Liver (tissue), 9 donors: ENCODE results near the gene KIAA1217. TPM values are rescaled to one million over a fixed set of nuclear protein-coding genes. Genes with fewer than 3 reads are reported as not detected.
A peak's percentile ranks its signal among the peaks of the same experiment; 100 is the strongest.

ENCODE experiments used
- DNase-seq: peaks from one replicate; pipeline ENCODE4 v3.0.0-alpha.2; 2017; ENCODE audit warnings: low spot score
- H3K27ac ChIP-seq, 2 donors: one replicate each; pipeline ENCODE4 v1.7.0; 2013; ENCODE audit warnings: inconsistent platforms in 2 of 2, low read length in 2 of 2, control low read depth in 1 of 2, low read depth in 1 of 2, mild to moderate bottlenecking in 1 of 2
- H3K27me3 ChIP-seq, 4 donors: one replicate each; pipeline versions ENCODE4 v1.6.1 to v1.7.0; 2013; ENCODE audit warnings: low read length in 3 of 4, inconsistent platforms in 1 of 4, mild to moderate bottlenecking in 1 of 4, moderate library complexity in 1 of 4; ENCODE audit not compliant: control insufficient read depth in 4 of 4, insufficient read depth in 4 of 4
- H3K36me3 ChIP-seq, 4 donors: one replicate each; pipeline versions ENCODE4 v1.6.1 to v1.7.0; 2013; ENCODE audit warnings: low read length in 3 of 4, mild to moderate bottlenecking in 3 of 4, low read depth in 1 of 4, moderate library complexity in 1 of 4; ENCODE audit not compliant: control insufficient read depth in 4 of 4, insufficient read depth in 3 of 4
- H3K4me1 ChIP-seq, 4 donors: one replicate each; pipeline versions ENCODE4 v1.6.1 to v1.7.0; 2013; ENCODE audit warnings: low read length in 3 of 4, mild to moderate bottlenecking in 3 of 4, moderate library complexity in 1 of 4; ENCODE audit not compliant: control insufficient read depth in 4 of 4, insufficient read depth in 4 of 4
- H3K4me3 ChIP-seq, 3 donors: one replicate each; pipeline versions ENCODE4 v1.6.1 to v1.7.0; 2013; ENCODE audit warnings: low read length in 3 of 3, control low read depth in 1 of 3, low read depth in 1 of 3, mild to moderate bottlenecking in 1 of 3
- H3K9ac ChIP-seq, 2 donors: one replicate each; pipeline ENCODE4 v1.7.0; 2013; ENCODE audit warnings: low read length in 2 of 2, mild to moderate bottlenecking in 2 of 2, moderate library complexity in 2 of 2, control low read depth in 1 of 2, low read depth in 1 of 2
- H3K9me3 ChIP-seq, 4 donors: one replicate each; pipeline versions ENCODE4 v1.6.1 to v1.7.0; 2013; ENCODE audit warnings: low read length in 3 of 4; ENCODE audit not compliant: control insufficient read depth in 4 of 4
- EGR1 ChIP-seq, 2 donors: IDR thresholded peaks; 2 replicates each; pipeline ENCODE4 v1.6.1; 2016 to 2018; ENCODE audit warnings: antibody characterized with exemption in 2 of 2, low read depth in 2 of 2
- FOXA1 ChIP-seq: IDR thresholded peaks from 2 replicates; pipeline ENCODE4 v1.6.1; 2016; ENCODE audit warnings: antibody characterized with exemption
- FOXA2 ChIP-seq: IDR thresholded peaks from 2 replicates; pipeline ENCODE4 v1.6.1; 2016; ENCODE audit warnings: antibody characterized with exemption
- GABPA ChIP-seq, 2 donors: IDR thresholded peaks in 1 of 2; conservative IDR thresholded peaks in 1 of 2; 2 replicates each; pipeline ENCODE4 v1.6.1; 2016; ENCODE audit warnings: antibody characterized with exemption in 2 of 2, mild to moderate bottlenecking in 1 of 2, moderate library complexity in 1 of 2
- HNF4A ChIP-seq, 2 donors: conservative IDR thresholded peaks; 2 replicates each; pipeline ENCODE4 v1.6.1; 2016; ENCODE audit warnings: antibody characterized with exemption in 2 of 2, mild to moderate bottlenecking in 2 of 2
- HNF4G ChIP-seq: IDR thresholded peaks from 2 replicates; pipeline ENCODE4 v1.6.1; 2016; ENCODE audit warnings: antibody characterized with exemption
- JUND ChIP-seq, 2 donors: IDR thresholded peaks; 2 replicates each; pipeline ENCODE4 v1.6.1; 2016; ENCODE audit warnings: antibody characterized with exemption in 2 of 2
- NR2F2 ChIP-seq: IDR thresholded peaks from 2 replicates; pipeline ENCODE4 v1.6.1; 2016; ENCODE audit warnings: antibody characterized with exemption
- RAD21 ChIP-seq, 2 donors: IDR thresholded peaks; 2 replicates each; pipeline ENCODE4 v1.6.1; 2016; ENCODE audit warnings: antibody characterized with exemption in 2 of 2, mild to moderate bottlenecking in 2 of 2
- REST ChIP-seq: IDR thresholded peaks from 2 replicates; pipeline ENCODE4 v1.6.1; 2016; ENCODE audit warnings: antibody characterized with exemption, mild to moderate bottlenecking
- RXRA ChIP-seq, 2 donors: IDR thresholded peaks; 2 replicates each; pipeline ENCODE4 v1.6.1; 2017 to 2018; ENCODE audit warnings: antibody characterized with exemption in 2 of 2, mild to moderate bottlenecking in 1 of 2
- SP1 ChIP-seq: IDR thresholded peaks from 2 replicates; pipeline ENCODE4 v1.6.1; 2018; ENCODE audit warnings: antibody characterized with exemption, mild to moderate bottlenecking
- TAF1 ChIP-seq: conservative IDR thresholded peaks from 2 replicates; pipeline ENCODE4 v1.6.1; 2016; ENCODE audit warnings: antibody characterized with exemption, mild to moderate bottlenecking
- YY1 ChIP-seq: IDR thresholded peaks from 2 replicates; pipeline ENCODE4 v1.6.1; 2016; ENCODE audit warnings: antibody characterized with exemption, mild to moderate bottlenecking
- WGBS: extraction: QIAGEN DNeasy Blood & Tissue Kit; methylation state at CpG from one replicate; pipeline ENCODE4 v1.1.7; 2013; 5-methylcytosine and 5-hydroxymethylcytosine counted together
- polyA plus RNA-seq, 2 donors: library from polyadenylated mRNA; stranded (reverse) in 1 of 2; unstranded in 1 of 2; fragments of 200-250 nt in 1 of 2; fragments of >200 nt in 1 of 2; fragmentation: Nextera tagmentation in 1 of 2; extraction: Ambion mirVana in 1 of 2; gene quantifications; one replicate each; pipeline versions ENCODE4 v1.2.1 to v1.2.3, GENCODE V29; 2013 to 2015
- total RNA-seq, 2 donors: library from RNA; depleted of rRNA; stranded (reverse); fragments of >200 nt; gene quantifications; one replicate each; pipeline ENCODE4 v1.2.3, GENCODE V29; 2014
- TF ChIP-seq, protein P1 (sequence below): fragments of 150-350 bp; IDR thresholded peaks from 2 replicates; pipeline ENCODE4 v1.5.1; 2017; ENCODE audit warnings: improper control_type of control experiment, low read depth, low read length; ENCODE audit not compliant: missing input control
- TF ChIP-seq, protein P2 (sequence below): IDR thresholded peaks from 2 replicates; pipeline ENCODE4 v1.6.1; 2016; ENCODE audit warnings: antibody characterized with exemption
- TF ChIP-seq, protein P3 (sequence below): IDR thresholded peaks from 2 replicates; pipeline ENCODE4 v1.6.1; 2016; ENCODE audit warnings: antibody characterized with exemption
- TF ChIP-seq, protein P4 (sequence below): IDR thresholded peaks from 2 replicates; pipeline ENCODE4 v1.6.1; 2016; ENCODE audit warnings: antibody characterized with exemption
- donor health status: healthy.
- donor health status: healthy.
- donor health status: healthy.
- donor health status: healthy.
- donor health status: healthy.

The KIAA1217 gene
- total and polyA plus RNA-seq, 4 donors, result 4.5 to 12.8 (median 6.8) TPM

DNA sequence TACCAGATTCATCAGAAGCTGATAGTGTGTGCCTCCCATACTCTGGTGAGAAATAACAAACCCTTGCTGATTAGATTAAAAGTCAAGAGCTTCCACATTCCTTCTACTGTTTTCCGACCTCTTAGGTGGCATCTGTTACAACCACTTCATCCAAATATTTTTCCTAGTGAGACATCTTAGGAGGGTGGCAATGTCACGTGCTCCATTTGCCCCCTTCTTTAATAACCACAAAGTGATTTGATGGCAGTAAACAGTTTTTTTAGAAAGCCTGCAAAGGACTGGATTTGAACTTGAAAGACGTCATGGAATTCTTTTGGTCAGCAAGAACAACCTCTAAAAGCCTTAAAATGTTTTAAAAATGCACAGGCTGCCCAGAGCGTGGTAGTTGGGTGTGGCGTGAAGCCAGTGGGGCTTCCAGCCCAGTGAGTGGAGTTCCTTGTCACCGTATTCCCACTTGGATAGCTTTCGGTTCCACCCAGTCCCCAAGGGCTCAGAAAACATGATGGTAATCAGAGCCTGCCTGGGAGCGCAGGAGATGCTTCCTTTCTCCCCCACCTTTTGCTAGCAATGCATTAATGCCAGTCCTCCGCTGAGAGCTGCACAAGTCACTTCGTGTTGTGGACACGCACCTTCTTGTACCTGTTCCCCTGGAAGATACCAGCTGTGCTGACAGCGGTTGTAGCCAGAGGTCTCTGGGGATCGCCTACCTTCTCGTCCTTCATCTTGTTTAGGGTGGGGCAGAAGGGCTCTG lies 256.4 kb downstream of the KIAA1217 start:
- H3K4me3 ChIP-seq, result peak overlapping the region; percentile 46 to 77 (median 64)
- DNase-seq, result no peak
- no peaks in the 10 kb centered on the region for H3K9me3 ChIP-seq
- 26% methylated on average over 14 of the region's 14 CpGs for WGBS
- no peaks in the 10 kb centered on the region for H3K36me3 ChIP-seq
- no peaks in the 10 kb centered on the region for H3K27me3 ChIP-seq
- TF ChIP-seq RAD21 (IDR thresholded peaks at IDR 0.05) (no peak), FOXA1 (no peak), RXRA (IDR thresholded peaks at IDR 0.05) (no peak)
- H3K9ac ChIP-seq, result peak overlapping the region; percentile 82 to 87
- peak overlapping the region; percentile 87 to 91 for H3K27ac ChIP-seq
- H3K4me1 ChIP-seq, result peaks cover 9 to 42% (median 16%) of the 10 kb centered on the region in 4 donors

GRCh38 chr10:24465891-24466818 lies 257.2 kb downstream of the KIAA1217 start:
- TF ChIP-seq JUND (IDR thresholded peaks at IDR 0.05) (peak; percentile 97), REST (peak; percentile 77), YY1 (peak; percentile 94), HNF4G (peak; percentile 40), FOXA2 (peak; percentile 44), NR2F2 (no peak), GABPA (IDR thresholded peaks at IDR 0.05 in 1 of 2, conservative IDR thresholded peaks at IDR 0.05 in 1 of 2) (no peak), TAF1 (peak; percentile 88), SP1 (peak; percentile 82), EGR1 (IDR thresholded peaks at IDR 0.05; ENCODE audit: low read depth in 2 of 2) (peak; percentile 44 to 51), FOXA1 (peak; percentile 72), RAD21 (IDR thresholded peaks at IDR 0.05) (peak; percentile 14 to 30), RXRA (IDR thresholded peaks at IDR 0.05) (peak; percentile 78 to 83), HNF4A (conservative IDR thresholded peaks at IDR 0.05) (peak; percentile 65 to 71)
- TF ChIP-seq, protein P1, sequence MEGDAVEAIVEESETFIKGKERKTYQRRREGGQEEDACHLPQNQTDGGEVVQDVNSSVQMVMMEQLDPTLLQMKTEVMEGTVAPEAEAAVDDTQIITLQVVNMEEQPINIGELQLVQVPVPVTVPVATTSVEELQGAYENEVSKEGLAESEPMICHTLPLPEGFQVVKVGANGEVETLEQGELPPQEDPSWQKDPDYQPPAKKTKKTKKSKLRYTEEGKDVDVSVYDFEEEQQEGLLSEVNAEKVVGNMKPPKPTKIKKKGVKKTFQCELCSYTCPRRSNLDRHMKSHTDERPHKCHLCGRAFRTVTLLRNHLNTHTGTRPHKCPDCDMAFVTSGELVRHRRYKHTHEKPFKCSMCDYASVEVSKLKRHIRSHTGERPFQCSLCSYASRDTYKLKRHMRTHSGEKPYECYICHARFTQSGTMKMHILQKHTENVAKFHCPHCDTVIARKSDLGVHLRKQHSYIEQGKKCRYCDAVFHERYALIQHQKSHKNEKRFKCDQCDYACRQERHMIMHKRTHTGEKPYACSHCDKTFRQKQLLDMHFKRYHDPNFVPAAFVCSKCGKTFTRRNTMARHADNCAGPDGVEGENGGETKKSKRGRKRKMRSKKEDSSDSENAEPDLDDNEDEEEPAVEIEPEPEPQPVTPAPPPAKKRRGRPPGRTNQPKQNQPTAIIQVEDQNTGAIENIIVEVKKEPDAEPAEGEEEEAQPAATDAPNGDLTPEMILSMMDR, result no peak
- TF ChIP-seq, protein P2, sequence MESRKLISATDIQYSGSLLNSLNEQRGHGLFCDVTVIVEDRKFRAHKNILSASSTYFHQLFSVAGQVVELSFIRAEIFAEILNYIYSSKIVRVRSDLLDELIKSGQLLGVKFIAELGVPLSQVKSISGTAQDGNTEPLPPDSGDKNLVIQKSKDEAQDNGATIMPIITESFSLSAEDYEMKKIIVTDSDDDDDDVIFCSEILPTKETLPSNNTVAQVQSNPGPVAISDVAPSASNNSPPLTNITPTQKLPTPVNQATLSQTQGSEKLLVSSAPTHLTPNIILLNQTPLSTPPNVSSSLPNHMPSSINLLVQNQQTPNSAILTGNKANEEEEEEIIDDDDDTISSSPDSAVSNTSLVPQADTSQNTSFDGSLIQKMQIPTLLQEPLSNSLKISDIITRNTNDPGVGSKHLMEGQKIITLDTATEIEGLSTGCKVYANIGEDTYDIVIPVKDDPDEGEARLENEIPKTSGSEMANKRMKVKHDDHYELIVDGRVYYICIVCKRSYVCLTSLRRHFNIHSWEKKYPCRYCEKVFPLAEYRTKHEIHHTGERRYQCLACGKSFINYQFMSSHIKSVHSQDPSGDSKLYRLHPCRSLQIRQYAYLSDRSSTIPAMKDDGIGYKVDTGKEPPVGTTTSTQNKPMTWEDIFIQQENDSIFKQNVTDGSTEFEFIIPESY, result peak; percentile 69
- TF ChIP-seq, protein P3, sequence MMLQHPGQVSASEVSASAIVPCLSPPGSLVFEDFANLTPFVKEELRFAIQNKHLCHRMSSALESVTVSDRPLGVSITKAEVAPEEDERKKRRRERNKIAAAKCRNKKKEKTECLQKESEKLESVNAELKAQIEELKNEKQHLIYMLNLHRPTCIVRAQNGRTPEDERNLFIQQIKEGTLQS, result peak; percentile 92
- TF ChIP-seq, protein P4, sequence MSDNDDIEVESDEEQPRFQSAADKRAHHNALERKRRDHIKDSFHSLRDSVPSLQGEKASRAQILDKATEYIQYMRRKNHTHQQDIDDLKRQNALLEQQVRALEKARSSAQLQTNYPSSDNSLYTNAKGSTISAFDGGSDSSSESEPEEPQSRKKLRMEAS, result peak; percentile 86
- Histone ChIP-seq H3K4me3 (peak overlapping the region; percentile 64 to 77 (median 67)), H3K36me3 (peaks cover 0 to under 1% (median 0%) of the 10 kb centered on the region in 4 donors), H3K9ac (peak overlapping the region; percentile 82 to 87), H3K4me1 (peaks cover 9 to 50% (median 17%) of the 10 kb centered on the region in 4 donors), H3K27ac (peak overlapping the region; percentile 87 to 91), H3K27me3 (no peaks in the 10 kb centered on the region), H3K9me3 (no peaks in the 10 kb centered on the region)
- no peak for DNase-seq
- 25% methylated on average over 16 of the region's 16 CpGs for WGBS
